HG03108 (cell line): ENCODE data around the gene ITIH1.

Source experiments
- ATAC-seq: cut with Tn5 transposase; IDR thresholded peaks from one replicate; pipeline ENCODE4 v1.9.1; 2021; ENCODE audit warnings: moderate library complexity; ENCODE audit not compliant: unreplicated experiment

ITIH1 gene

DNA sequence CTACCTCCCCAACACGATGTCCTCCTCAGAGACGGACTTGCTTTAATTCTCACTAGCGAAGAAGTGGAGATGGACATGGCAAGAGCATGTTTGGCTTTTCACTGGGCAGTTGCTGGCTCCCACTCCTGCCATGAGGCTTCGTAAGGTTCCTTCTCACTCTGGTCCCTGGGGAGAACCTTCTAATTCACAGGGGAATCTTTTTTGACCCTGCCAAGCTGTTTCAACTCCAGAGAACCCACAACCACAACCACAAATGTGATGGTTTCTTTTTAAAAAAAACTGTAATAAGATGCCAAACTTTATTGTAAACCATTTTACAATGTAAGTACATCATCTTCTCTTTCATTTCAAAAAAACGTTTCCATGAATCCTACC, 59.1 kb downstream of the ITIH1 start:
- ATAC-seq = no peak

DNA sequence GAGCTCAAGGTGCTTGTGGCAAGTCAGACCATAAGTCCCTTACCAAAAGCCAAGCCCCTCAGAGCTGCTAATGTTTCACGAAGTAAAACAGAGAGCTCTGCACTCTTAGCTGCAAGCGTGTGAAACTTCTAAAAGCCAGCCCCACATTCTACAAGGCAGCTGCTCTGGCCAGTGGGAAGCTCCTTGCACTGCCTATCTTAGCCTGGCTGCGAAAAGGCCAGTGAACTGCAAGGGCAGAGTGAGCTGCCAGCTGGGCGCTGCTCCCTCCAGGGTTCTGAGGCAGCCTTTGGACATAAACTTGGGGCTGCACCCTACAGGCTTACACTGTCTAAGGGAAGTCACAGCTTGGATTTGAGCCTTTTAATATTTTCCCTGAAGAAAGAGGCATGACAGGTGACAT, 59.6 kb downstream of the ITIH1 start:
- ATAC-seq = no peak

DNA sequence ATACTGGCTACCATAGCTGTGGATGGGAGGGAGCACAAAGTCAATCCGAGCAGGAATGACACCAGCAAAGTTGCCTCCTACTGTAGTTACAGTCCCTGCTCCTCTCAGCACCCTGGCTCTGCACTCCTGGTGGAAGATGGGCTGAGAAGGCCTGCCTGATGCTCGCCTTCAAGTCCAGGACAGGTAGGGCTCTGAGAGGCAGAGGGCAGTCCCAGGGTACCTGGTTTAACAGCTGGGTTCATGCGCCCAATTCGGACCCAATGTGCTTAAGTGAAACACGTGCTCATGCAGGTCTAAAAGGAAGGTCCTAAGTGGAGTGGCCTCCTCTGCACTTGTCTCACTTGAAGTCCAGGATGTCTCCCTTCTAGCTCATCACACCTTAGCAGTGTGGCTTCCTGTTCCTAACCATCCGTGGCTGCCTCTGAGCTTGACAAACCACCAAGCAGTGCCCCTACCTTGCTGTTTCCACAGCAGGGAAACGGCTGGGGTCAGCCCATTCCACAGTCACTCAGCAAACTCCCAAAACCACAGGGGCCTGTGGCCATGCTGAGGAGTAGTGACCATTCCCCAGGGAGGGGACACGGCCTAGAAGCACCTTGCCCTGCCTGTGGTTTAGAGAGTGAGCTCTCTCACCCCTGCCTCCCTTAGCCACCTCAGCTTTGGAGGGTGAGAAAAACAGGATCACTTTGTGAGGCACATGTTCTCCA, 61.3 kb downstream of the ITIH1 start:
- ATAC-seq = no peak

- no peak for ATAC-seq
These were observed 61.8 kb downstream of the ITIH1 start for GRCh38 chr3:52839268-52839575.

DNA sequence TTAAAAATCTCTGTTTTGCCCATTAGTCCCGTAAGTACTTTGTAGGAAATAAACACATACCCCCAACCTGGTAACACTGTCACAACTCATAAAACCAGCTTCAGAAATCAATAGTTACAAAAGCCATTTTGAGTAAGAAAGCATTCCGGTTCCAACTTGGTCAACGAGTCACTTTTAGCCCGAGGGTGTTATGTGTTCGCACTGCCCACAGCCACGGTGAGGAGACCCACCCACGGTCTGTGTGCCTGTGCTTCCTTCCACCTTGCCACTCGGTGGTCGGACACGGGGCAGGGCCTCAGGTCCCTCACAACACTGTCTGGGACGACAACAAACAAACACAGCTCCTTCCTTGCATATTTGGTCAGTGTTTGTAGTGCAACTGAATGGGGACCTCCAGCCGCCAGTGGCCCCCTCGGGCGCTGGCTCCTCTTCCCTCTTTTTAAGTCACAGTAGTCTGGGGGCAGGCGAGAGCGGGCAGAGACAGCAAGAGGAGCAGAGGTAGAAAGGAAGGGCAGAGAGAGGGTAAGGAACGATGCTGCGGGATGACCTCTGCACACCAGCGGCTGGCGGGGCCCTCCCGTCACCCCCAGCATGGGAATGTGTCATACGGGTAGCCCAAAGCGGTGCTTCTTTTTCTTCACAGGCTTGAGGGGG, 62.6 kb downstream of the ITIH1 start:
- ATAC-seq = no peak

DNA sequence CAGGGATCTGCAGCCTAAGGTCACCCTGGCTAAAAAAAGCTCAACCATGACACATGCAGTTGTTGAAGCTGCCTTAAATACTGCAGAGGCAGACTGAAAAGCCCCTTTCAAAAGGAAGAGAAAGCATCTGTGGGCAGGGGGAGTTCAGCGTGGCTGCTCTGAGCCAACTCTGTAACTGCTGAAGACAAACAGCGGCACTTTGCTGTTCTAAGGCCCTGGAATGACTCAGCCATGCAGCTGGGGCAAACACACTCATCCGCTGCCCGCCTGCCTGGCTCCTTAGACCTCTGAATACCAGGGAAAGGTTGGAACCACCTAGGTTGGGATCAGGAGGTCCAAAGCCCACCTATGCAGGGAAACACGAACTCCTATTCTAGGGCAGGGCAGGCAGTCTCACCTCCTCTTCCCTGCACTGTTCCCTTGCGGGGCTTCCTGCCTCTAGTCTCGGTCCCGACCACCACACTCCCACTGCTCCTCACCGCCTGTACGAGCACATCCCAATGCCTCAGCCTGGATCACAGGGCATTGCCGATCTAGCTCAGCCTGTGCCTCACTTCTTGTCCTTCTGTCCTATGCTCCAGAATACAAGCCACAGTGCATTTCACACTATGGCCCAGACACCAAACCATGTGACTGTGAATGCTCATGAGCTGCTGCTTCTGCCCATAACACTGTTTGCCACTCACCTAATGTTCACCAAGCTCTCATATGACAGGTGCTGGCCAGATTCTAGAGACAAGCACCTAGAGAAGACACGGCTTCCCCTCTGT, 64.0 kb downstream of the ITIH1 start:
- no peak for ATAC-seq
